Type B pancreatic cell (in vitro differentiated cells): ENCODE data around the gene LRBA. TPM values are rescaled to one million over a fixed set of nuclear protein-coding genes. Genes with fewer than 3 reads are reported as not detected.

ENCODE experiments used
- DNase-seq: peaks from one replicate; pipeline ENCODE4 v3.0.0; 2021; ENCODE audit warnings: mixed read lengths; ENCODE audit not compliant: unreplicated experiment; ENCODE audit errors: extremely low spot score
- H3K27ac Mint-ChIP-seq: 2 replicates; pipeline ENCODE4 v1.8.0; 2021; ENCODE audit warnings: mild to moderate bottlenecking, mixed read lengths
- H3K27me3 Mint-ChIP-seq: 2 replicates; pipeline ENCODE4 v1.8.0; 2021; ENCODE audit warnings: mixed read lengths
- H3K36me3 Mint-ChIP-seq: 2 replicates; pipeline ENCODE4 v1.8.0; 2021; ENCODE audit warnings: mixed read lengths
- H3K4me1 Mint-ChIP-seq: one replicate; pipeline ENCODE4 v1.8.0; 2021; ENCODE audit warnings: mixed read lengths; ENCODE audit not compliant: unreplicated experiment
- H3K4me3 Mint-ChIP-seq: 2 replicates; pipeline ENCODE4 v1.8.0; 2021; ENCODE audit warnings: mild to moderate bottlenecking, mixed read lengths
- H3K9me3 Mint-ChIP-seq: 2 replicates; pipeline ENCODE4 v1.8.0; 2021; ENCODE audit warnings: mixed read lengths
- CTCF ChIP-seq: fragments of 200-600 bp; sonication (generic); conservative IDR thresholded peaks from 2 replicates; pipeline ENCODE4 v1.5.0; 2021; ENCODE audit warnings: antibody characterized with exemption, mild to moderate bottlenecking
- total RNA-seq: library from RNA; stranded (reverse); gene quantifications from 2 replicates; pipeline ENCODE4 v1.2.1, GENCODE V29; 2021; ENCODE audit warnings: low replicate concordance

The LRBA gene
- total RNA-seq, 1 donor from 2014 or later: 64.5 TPM

GRCh38 chr4:150710770-150711375 is 304.2 kb downstream of the LRBA start:
- Mint-ChIP-seq H3K36me3 (peaks cover 8% of the 10 kb centered on the region), H3K27ac (no peak overlapping the region), H3K9me3 (no peaks in the 10 kb centered on the region), H3K27me3 (no peaks in the 10 kb centered on the region), H3K4me1 (peaks cover 3% of the 10 kb centered on the region), H3K4me3 (no peak overlapping the region)
- DNase-seq: no peak
- TF ChIP-seq CTCF: no peak

- Mint-ChIP-seq H3K27me3 (no peaks in the 10 kb centered on the region), H3K4me3 (no peak overlapping the region), H3K4me1 (no peaks in the 10 kb centered on the region), H3K27ac (no peak overlapping the region), H3K9me3 (no peaks in the 10 kb centered on the region), H3K36me3 (peaks cover 8% of the 10 kb centered on the region)
- DNase-seq: no peak
- TF ChIP-seq CTCF: no peak
Measured at GRCh38 chr4:150708004-150708403, 307.1 kb downstream of the LRBA start.

DNA sequence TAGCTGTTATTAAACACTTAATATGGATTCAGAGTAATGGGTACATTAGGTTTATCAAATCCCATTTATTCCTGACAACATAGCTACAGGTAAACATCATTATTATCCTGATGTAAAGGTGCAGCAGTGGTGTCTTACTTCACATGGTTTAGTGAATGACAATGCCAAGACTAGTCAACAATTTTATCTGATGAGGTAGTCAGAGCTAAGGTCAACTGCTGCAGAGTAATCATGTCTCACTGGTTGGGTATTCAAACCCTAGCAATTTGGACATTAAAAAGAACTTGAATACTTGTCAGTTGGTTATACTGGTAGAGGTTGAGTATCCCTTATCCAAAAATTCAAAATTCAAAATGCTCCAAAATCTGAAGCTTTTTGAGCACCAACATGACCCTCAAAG is 315.5 kb downstream of the LRBA start:
- H3K9me3 Mint-ChIP-seq: no peaks in the 10 kb centered on the region
- no peak overlapping the region for H3K27ac Mint-ChIP-seq
- no peak overlapping the region for H3K4me3 Mint-ChIP-seq
- no peaks in the 10 kb centered on the region for H3K27me3 Mint-ChIP-seq
- H3K36me3 Mint-ChIP-seq: peaks cover 5% of the 10 kb centered on the region
- DNase-seq: no peak
- H3K4me1 Mint-ChIP-seq: no peaks in the 10 kb centered on the region
- TF ChIP-seq CTCF: no peak

- Mint-ChIP-seq H3K36me3 (peaks cover 5% of the 10 kb centered on the region), H3K27ac (no peak overlapping the region), H3K4me3 (no peak overlapping the region), H3K27me3 (no peaks in the 10 kb centered on the region), H3K9me3 (no peaks in the 10 kb centered on the region), H3K4me1 (peaks cover 3% of the 10 kb centered on the region)
- no peak for TF ChIP-seq CTCF
- DNase-seq: no peak
Measured at GRCh38 chr4:150695162-150695561, 319.9 kb downstream of the LRBA start.

DNA sequence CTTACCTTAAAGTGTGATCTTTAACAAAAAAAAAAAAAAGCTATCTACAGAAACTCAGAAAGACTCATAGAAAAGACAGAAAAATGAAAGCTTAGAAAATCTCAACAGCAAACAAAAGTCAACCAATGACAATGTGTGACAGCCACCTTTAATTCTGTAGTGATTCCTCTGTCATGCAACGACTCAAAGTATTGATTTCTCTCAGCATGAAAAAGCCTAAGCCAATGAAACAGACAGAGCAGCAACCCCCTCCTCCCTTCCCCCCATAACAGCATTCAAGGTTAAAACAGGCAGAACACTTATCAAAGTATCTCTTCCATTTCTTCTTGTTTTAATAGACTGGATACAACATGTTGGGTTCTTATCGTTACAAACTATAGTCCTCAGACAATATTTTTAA is 320.6 kb downstream of the LRBA start:
- H3K36me3 Mint-ChIP-seq: peaks cover 5% of the 10 kb centered on the region
- TF ChIP-seq CTCF: no peak
- no peak overlapping the region for H3K4me3 Mint-ChIP-seq
- H3K27ac Mint-ChIP-seq: no peak overlapping the region
- peaks cover 3% of the 10 kb centered on the region for H3K4me1 Mint-ChIP-seq
- H3K27me3 Mint-ChIP-seq: no peaks in the 10 kb centered on the region
- no peak for DNase-seq
- no peaks in the 10 kb centered on the region for H3K9me3 Mint-ChIP-seq
